ENCODE measurements around the gene PLEKHH3.

- TF ChIP-seq CTCF (IDR thresholded peaks at IDR 0.05; ENCODE audit: borderline replicate concordance, extremely low read depth, low read length, poor library complexity, severe bottlenecking) (no peak), EZH2 (IDR thresholded peaks at IDR 0.05; ENCODE audit: borderline replicate concordance, low read depth, low read length, severe bottlenecking) (no peak)
Measured at GRCh38 chr17:42647778-42648177, 29.0 kb downstream of the PLEKHH3 start.

Measured in DND-41 (cell line).